ENCODE measurements around the gene RBL1. TPM values are rescaled to one million over a fixed set of nuclear protein-coding genes. Genes with fewer than 3 reads are reported as not detected.
"Not testable (repeated sequence)": the region's sequence is repeated elsewhere in the genome, so short reads cannot be mapped to it uniquely, and the experiment has no call there.

Gene RBL1
- total RNA-seq, 1 donor from 2014 or later = 4.9 TPM

- no peak for DNase-seq
- Mint-ChIP-seq H3K4me3 (ENCODE audit: unreplicated experiment) (no peak overlapping the region), H3K27me3 (ENCODE audit: unreplicated experiment) (no peaks in the 10 kb centered on the region), H3K36me3 (ENCODE audit: unreplicated experiment) (peaks cover 17% of the 10 kb centered on the region), H3K27ac (ENCODE audit: unreplicated experiment) (peak overlapping the region; percentile 12), H3K4me1 (ENCODE audit: low read depth, unreplicated experiment) (no peaks in the 10 kb centered on the region), H3K9me3 (ENCODE audit: unreplicated experiment) (peaks cover 2% of the 10 kb centered on the region)
- TF ChIP-seq CTCF (IDR thresholded peaks at IDR 0.05; ENCODE audit: partially characterized antibody, unreplicated experiment) = no peak
Measured at GRCh38 chr20:36998652-36999051, 97.1 kb downstream of the RBL1 start.

- Mint-ChIP-seq H3K9me3 (ENCODE audit: unreplicated experiment) (peaks cover 8% of the 10 kb centered on the region), H3K4me3 (ENCODE audit: unreplicated experiment) (no peak overlapping the region), H3K27me3 (ENCODE audit: unreplicated experiment) (peaks cover 2% of the 10 kb centered on the region), H3K4me1 (ENCODE audit: low read depth, unreplicated experiment) (no peaks in the 10 kb centered on the region), H3K36me3 (ENCODE audit: unreplicated experiment) (peaks cover 25% of the 10 kb centered on the region), H3K27ac (ENCODE audit: unreplicated experiment) (no peak overlapping the region)
- no peak for TF ChIP-seq CTCF (IDR thresholded peaks at IDR 0.05; ENCODE audit: partially characterized antibody, unreplicated experiment)
- no peak for DNase-seq
Measured at GRCh38 chr20:36997121-36997520, 98.7 kb downstream of the RBL1 start.

GRCh38 chr20:36994221-36994620 lies 101.6 kb downstream of the RBL1 start:
- not testable (repeated sequence) for DNase-seq; H3K4me3 Mint-ChIP-seq (ENCODE audit: unreplicated experiment); H3K27me3 Mint-ChIP-seq (ENCODE audit: unreplicated experiment); H3K27ac Mint-ChIP-seq (ENCODE audit: unreplicated experiment); H3K4me1 Mint-ChIP-seq (ENCODE audit: low read depth, unreplicated experiment); H3K9me3 Mint-ChIP-seq (ENCODE audit: unreplicated experiment)
- H3K36me3 Mint-ChIP-seq (ENCODE audit: unreplicated experiment) = peaks cover 25% of the 10 kb centered on the region

GRCh38 chr20:36992802-36993334 lies 102.9 kb downstream of the RBL1 start:
- Mint-ChIP-seq H3K27me3 (ENCODE audit: unreplicated experiment) (peaks cover 4% of the 10 kb centered on the region), H3K4me1 (ENCODE audit: low read depth, unreplicated experiment) (no peaks in the 10 kb centered on the region), H3K4me3 (ENCODE audit: unreplicated experiment) (no peak overlapping the region), H3K9me3 (ENCODE audit: unreplicated experiment) (peaks cover 8% of the 10 kb centered on the region), H3K27ac (ENCODE audit: unreplicated experiment) (no peak overlapping the region), H3K36me3 (ENCODE audit: unreplicated experiment) (peaks cover 25% of the 10 kb centered on the region)
- no peak for TF ChIP-seq CTCF (IDR thresholded peaks at IDR 0.05; ENCODE audit: partially characterized antibody, unreplicated experiment)
- DNase-seq = no peak

- Mint-ChIP-seq H3K4me3 (ENCODE audit: unreplicated experiment) (no peak overlapping the region), H3K36me3 (ENCODE audit: unreplicated experiment) (peaks cover 25% of the 10 kb centered on the region), H3K4me1 (ENCODE audit: low read depth, unreplicated experiment) (no peaks in the 10 kb centered on the region), H3K9me3 (ENCODE audit: unreplicated experiment) (peaks cover 8% of the 10 kb centered on the region), H3K27ac (ENCODE audit: unreplicated experiment) (no peak overlapping the region), H3K27me3 (ENCODE audit: unreplicated experiment) (peaks cover 4% of the 10 kb centered on the region)
- DNase-seq = no peak
- no peak for TF ChIP-seq CTCF (IDR thresholded peaks at IDR 0.05; ENCODE audit: partially characterized antibody, unreplicated experiment)
Measured at GRCh38 chr20:36991703-36992102, 104.1 kb downstream of the RBL1 start.

Measured in glutamatergic neuron (in vitro differentiated cells).